ENCODE data around the gene RTN4R. TPM values are rescaled to one million over a fixed set of nuclear protein-coding genes. Genes with fewer than 3 reads are reported as not detected.

RTN4R gene
- total and polyA plus RNA-seq, 9 of the 15 experiments (the other 6 are each of a cell fraction or from before 2014, with no cell fraction given), result 0.04 to 2.8 (median 1.4) TPM; not detected in 3

GRCh38 chr22:20271114-20271994 is 3.2 kb upstream of the RTN4R start (continued):
- TF ChIP-seq PBX2 (CRISPR knock-in tag; IDR thresholded peaks at IDR 0.05; ENCODE audit: low read depth) (peak; percentile 29; the same call in 1 of the 2 replicates), PBX2 (tag; conservative IDR thresholded peaks at IDR 0.05; ENCODE audit: low read depth) (no peak), CEBPG (CRISPR knock-in tag; IDR thresholded peaks at IDR 0.05) (0 out of 2 replicates have a peak, but pooled peaks have one; percentile 19), CEBPG (tag; conservative IDR thresholded peaks at IDR 0.05 in 1 of 2, IDR thresholded peaks at IDR 0.05 in 1 of 2) (no peak), JUN (IDR thresholded peaks at IDR 0.05; ENCODE audit: borderline replicate concordance, low read depth, low read length) (no peak), JUN (CRISPR knock-in tag; IDR thresholded peaks at IDR 0.05; ENCODE audit: borderline replicate concordance) (0 out of 2 replicates have a peak, but pooled peaks have one; percentile 64), ZNF764 (CRISPR knock-in tag; IDR thresholded peaks at IDR 0.05; ENCODE audit: low read depth) (peak; percentile 54; the same call in 1 of the 2 replicates), SETDB1 (IDR thresholded peaks at IDR 0.05; ENCODE audit: low read length) (peak; percentile 36), E2F3 (CRISPR knock-in tag; IDR thresholded peaks at IDR 0.05) (0 out of 2 replicates have a peak, but pooled peaks have one; percentile 22), SRSF1 (IDR thresholded peaks at IDR 0.05; ENCODE audit: low read depth, low read length) (no peak), MYC (IDR thresholded peaks at IDR 0.05; ENCODE audit: low read depth, low read length) (no peak), MYC (CRISPR knock-in tag; IDR thresholded peaks at IDR 0.05; ENCODE audit: borderline replicate concordance, low read depth) (peak; percentile 25; the same call in 1 of the 2 replicates), ZNF586 (CRISPR knock-in tag; conservative IDR thresholded peaks at IDR 0.05) (0 out of 2 replicates have a peak, but pooled peaks have one; percentile 25), ZNF133 (CRISPR knock-in tag; IDR thresholded peaks at IDR 0.05) (0 out of 2 replicates have a peak, but pooled peaks have one; percentile 52), HIVEP1 (CRISPR knock-in tag; IDR thresholded peaks at IDR 0.05) (0 out of 2 replicates have a peak, but pooled peaks have one; percentile 43), ZFP36 (IDR thresholded peaks at IDR 0.05; ENCODE audit: low read depth, low read length, partially characterized antibody) (peak; percentile 60), ZNF696 (CRISPR knock-in tag; conservative IDR thresholded peaks at IDR 0.05) (no peak), TARDBP (IDR thresholded peaks at IDR 0.05) (no peak)
- TF ChIP-seq, protein P1, sequence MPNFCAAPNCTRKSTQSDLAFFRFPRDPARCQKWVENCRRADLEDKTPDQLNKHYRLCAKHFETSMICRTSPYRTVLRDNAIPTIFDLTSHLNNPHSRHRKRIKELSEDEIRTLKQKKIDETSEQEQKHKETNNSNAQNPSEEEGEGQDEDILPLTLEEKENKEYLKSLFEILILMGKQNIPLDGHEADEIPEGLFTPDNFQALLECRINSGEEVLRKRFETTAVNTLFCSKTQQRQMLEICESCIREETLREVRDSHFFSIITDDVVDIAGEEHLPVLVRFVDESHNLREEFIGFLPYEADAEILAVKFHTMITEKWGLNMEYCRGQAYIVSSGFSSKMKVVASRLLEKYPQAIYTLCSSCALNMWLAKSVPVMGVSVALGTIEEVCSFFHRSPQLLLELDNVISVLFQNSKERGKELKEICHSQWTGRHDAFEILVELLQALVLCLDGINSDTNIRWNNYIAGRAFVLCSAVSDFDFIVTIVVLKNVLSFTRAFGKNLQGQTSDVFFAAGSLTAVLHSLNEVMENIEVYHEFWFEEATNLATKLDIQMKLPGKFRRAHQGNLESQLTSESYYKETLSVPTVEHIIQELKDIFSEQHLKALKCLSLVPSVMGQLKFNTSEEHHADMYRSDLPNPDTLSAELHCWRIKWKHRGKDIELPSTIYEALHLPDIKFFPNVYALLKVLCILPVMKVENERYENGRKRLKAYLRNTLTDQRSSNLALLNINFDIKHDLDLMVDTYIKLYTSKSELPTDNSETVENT (CRISPR knock-in tag; IDR thresholded peaks at IDR 0.05), result peak; percentile 42
- TF ChIP-seq, protein P2, sequence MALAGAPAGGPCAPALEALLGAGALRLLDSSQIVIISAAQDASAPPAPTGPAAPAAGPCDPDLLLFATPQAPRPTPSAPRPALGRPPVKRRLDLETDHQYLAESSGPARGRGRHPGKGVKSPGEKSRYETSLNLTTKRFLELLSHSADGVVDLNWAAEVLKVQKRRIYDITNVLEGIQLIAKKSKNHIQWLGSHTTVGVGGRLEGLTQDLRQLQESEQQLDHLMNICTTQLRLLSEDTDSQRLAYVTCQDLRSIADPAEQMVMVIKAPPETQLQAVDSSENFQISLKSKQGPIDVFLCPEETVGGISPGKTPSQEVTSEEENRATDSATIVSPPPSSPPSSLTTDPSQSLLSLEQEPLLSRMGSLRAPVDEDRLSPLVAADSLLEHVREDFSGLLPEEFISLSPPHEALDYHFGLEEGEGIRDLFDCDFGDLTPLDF (CRISPR knock-in tag; IDR thresholded peaks at IDR 0.05), result peak; percentile 73; the same call in 1 of the 2 replicates
- TF ChIP-seq, protein P3, sequence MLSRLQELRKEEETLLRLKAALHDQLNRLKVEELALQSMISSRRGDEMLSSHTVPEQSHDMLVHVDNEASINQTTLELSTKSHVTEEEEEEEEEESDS (CRISPR knock-in tag; IDR thresholded peaks at IDR 0.05), result no peak

Measured in K562 (cell line).